Karpas-422 (cell line): ENCODE results near the gene TRIM77. TPM values are rescaled to one million over a fixed set of nuclear protein-coding genes. Genes with fewer than 3 reads are reported as not detected.
"Not testable (repeated sequence)": the region's sequence is repeated elsewhere in the genome, so short reads cannot be mapped to it uniquely, and the experiment has no call there.

Experiments used
- DNase-seq: peaks from one replicate; pipeline ENCODE4 v3.0.0-alpha.2; 2015
- H2AFZ ChIP-seq: fragments of 200-600 bp; sonication (generic); 2 replicates; pipeline ENCODE4 v1.6.1; 2014; ENCODE audit warnings: antibody characterized with exemption, low read length, mixed read lengths
- H3K27ac ChIP-seq: fragments of 200-600 bp; sonication (generic); 2 replicates; pipeline ENCODE4 v1.5.1; 2014; ENCODE audit warnings: mild to moderate bottlenecking, low read length, moderate library complexity
- H3K27me3 ChIP-seq: fragments of 200-600 bp; sonication (generic); 2 replicates; pipeline ENCODE4 v1.6.1; 2014; ENCODE audit warnings: low read length, mixed read lengths
- H3K36me3 ChIP-seq: fragments of 200-600 bp; sonication (generic); 2 replicates; pipeline ENCODE4 v1.6.1; 2014; ENCODE audit warnings: low read length, mixed read lengths; ENCODE audit not compliant: insufficient read depth
- H3K4me1 ChIP-seq: fragments of 200-600 bp; sonication (generic); 2 replicates; pipeline ENCODE4 v1.6.1; 2014; ENCODE audit warnings: mild to moderate bottlenecking, low read length, mixed read lengths
- H3K4me2 ChIP-seq: fragments of 200-600 bp; sonication (generic); 2 replicates; pipeline ENCODE4 v1.6.1; 2014; ENCODE audit warnings: low read length, low read depth, mild to moderate bottlenecking; ENCODE audit not compliant: poor library complexity, severe bottlenecking
- H3K4me3 ChIP-seq: fragments of 200-600 bp; sonication (generic); 2 replicates; pipeline ENCODE4 v1.5.1; 2014; ENCODE audit warnings: mild to moderate bottlenecking, antibody characterized with exemption, low read length, mixed read lengths
- H3K79me2 ChIP-seq: fragments of 200-600 bp; sonication (generic); 2 replicates; pipeline ENCODE4 v1.6.1; 2014; ENCODE audit warnings: mild to moderate bottlenecking, low read length, mixed read lengths
- H3K9ac ChIP-seq: fragments of 200-600 bp; sonication (generic); 2 replicates; pipeline ENCODE4 v1.6.0; 2014; ENCODE audit warnings: low read length
- H3K9me2 ChIP-seq: fragments of 200-600 bp; sonication (generic), shearing (Covaris generic); replicated peaks from 2 replicates; pipeline ENCODE4 v1.6.0; 2014; ENCODE audit warnings: mild to moderate bottlenecking, low read length, moderate library complexity; ENCODE audit not compliant: insufficient read depth
- H3K9me3 ChIP-seq: fragments of 300-700, 200-600 bp; sonication (generic); 2 replicates; pipeline ENCODE4 v1.6.1; 2014; ENCODE audit warnings: low read length, mixed read lengths
- H4K20me1 ChIP-seq: fragments of 200-600 bp; sonication (generic); 2 replicates; pipeline ENCODE4 v1.6.1; 2014; ENCODE audit warnings: mild to moderate bottlenecking, antibody characterized with exemption, low read length, low read depth; ENCODE audit not compliant: insufficient read depth
- total RNA-seq: library from RNA; depleted of rRNA; stranded (reverse); fragments of >200 nt; shearing (Covaris generic); gene quantifications from 2 replicates; pipeline ENCODE4 v1.2.3, GENCODE V29; 2014; ENCODE audit warnings: low replicate concordance

The TRIM77 gene
- total RNA-seq, 1 experiment from 2014 or later: not detected

DNA sequence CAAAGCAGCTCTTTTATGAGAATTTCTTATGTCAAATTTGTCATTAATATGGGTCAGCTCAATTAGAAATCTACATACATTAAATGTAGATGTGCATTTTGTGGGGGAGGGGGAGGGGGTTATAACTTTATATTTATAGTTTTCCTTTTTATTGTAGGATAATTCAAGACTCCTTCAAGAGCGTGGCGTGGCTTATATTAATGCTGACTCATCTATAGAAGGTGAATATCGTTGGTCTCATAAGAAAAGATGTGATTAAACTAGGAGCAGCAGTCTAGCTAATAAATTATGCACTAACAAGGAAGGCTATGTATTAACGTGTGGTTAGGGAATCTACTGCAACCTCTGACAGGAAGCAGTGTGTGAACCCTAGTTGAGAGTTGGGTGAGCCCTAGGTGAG, 34.2 kb upstream of the TRIM77 start:
- not testable (repeated sequence) for H3K4me3 ChIP-seq, H4K20me1 ChIP-seq, H3K9me3 ChIP-seq, H3K9ac ChIP-seq, H2AFZ ChIP-seq, H3K9me2 ChIP-seq, H3K36me3 ChIP-seq, H3K27ac ChIP-seq, DNase-seq, H3K4me2 ChIP-seq, H3K4me1 ChIP-seq, H3K27me3 ChIP-seq, H3K79me2 ChIP-seq

DNA sequence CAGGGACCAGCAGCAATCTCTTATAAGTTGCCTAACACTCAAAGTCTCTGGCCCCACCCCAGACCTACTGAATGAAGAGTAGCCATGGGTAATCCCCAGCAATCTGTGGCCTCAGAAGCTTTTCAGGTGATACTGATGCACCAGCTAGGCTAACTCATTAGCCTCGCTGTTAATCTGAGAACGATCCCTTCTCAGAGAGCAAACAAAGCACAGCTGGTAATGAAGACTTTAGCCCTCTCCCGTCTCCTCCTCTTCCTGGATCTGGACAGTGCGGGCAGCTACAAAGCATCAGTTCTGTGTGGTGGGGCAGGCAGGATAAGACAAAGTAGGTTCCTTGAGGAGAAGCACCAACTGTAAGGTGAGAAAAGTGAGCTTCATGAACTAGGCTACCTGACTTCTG, 3.0 kb upstream of the TRIM77 start:
- H2AFZ ChIP-seq, DNase-seq, H3K9me2 ChIP-seq, H3K36me3 ChIP-seq, H3K79me2 ChIP-seq, H3K9me3 ChIP-seq, H3K4me2 ChIP-seq, H3K9ac ChIP-seq, H3K27me3 ChIP-seq, H3K27ac ChIP-seq, H3K4me1 ChIP-seq, H3K4me3 ChIP-seq, H4K20me1 ChIP-seq: not testable (repeated sequence)

DNA sequence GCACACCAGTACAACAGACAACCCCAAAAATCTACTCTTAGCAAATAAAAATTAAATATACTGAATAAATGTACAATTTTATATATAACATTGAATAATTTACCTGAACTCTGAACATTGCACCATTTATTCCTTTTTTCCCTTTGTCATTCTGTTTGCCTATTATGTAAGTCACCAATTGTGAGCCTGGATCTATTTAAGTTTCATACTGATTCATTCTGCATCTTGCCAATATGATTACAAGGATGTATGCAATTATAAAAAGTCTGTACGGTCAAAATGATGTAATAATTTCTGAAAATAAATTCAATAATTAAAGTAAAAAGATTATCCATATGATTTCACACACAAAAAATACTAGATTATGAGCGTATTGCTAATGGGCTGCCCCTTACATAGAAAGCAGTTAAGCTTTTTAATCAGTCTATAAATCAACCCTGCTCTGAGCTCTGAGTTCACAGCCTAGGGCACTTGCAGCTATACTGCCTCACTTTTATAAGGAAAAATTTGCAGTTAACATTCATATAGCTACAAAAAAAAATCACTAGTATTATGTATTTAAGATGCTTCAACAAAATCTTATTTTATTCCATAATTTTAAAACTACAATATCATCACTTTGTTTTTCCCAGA, 14.9 kb downstream of the TRIM77 start:
- H3K4me1 ChIP-seq, H3K27me3 ChIP-seq: not testable (repeated sequence)

DNA sequence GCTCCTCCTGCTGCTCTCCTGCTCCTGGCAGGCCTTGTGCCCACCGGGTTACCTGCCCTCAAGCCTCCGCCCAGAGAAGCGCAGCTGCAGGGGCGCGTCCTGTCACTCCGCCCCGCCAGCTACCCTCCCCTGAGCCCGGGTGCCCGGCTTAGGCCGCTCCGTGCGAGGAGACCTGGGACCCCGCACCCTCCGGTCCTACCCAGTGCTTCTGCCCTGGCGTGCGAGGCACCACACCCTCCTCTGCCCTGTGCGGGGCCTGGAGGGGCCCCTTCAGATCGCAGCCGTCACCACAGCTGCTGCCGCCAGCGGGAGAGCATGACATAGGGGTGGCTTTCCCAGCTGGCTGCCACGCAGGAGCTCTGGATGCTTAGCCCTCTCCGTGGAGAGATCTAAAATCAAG, 20.1 kb downstream of the TRIM77 start:
- not testable (repeated sequence) for H3K9ac ChIP-seq, H3K4me2 ChIP-seq, H3K36me3 ChIP-seq, H2AFZ ChIP-seq, H3K4me3 ChIP-seq, H3K27ac ChIP-seq, H3K9me2 ChIP-seq, H3K79me2 ChIP-seq, H3K27me3 ChIP-seq, H3K4me1 ChIP-seq, H3K9me3 ChIP-seq, H4K20me1 ChIP-seq, DNase-seq

More for the DNA sequence above, 14.9 kb downstream of the TRIM77 start:
- H3K9me2 ChIP-seq, H3K4me2 ChIP-seq, H3K9me3 ChIP-seq, H2AFZ ChIP-seq, H3K9ac ChIP-seq, H3K27ac ChIP-seq, H4K20me1 ChIP-seq, H3K4me3 ChIP-seq, H3K79me2 ChIP-seq, H3K36me3 ChIP-seq, DNase-seq: not testable (repeated sequence)

DNA sequence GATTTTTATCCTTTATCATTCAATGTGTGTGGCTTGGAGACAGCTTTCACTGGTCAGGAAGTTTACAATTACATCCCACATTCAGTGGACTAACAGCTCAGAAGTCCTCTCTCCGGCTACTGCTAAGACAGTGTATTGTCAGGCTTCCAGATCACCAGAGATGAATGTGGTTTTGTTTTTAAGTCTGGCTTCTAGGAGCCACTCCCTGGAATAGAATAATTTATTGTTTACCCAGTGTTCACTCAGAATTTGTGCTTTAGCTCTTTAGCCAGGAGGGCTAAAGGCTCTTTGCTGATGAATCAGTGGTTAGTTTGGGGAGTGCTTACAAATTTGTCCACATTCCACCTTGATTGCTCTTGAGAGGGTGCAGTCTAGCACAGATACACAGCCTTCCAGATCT, 26.5 kb downstream of the TRIM77 start:
- no peaks in the 10 kb centered on the region for H3K27me3 ChIP-seq
- no peaks in the 10 kb centered on the region for H3K36me3 ChIP-seq
- H2AFZ ChIP-seq: no peak overlapping the region
- H4K20me1 ChIP-seq: no peaks in the 10 kb centered on the region
- DNase-seq: no peak
- H3K9ac ChIP-seq: no peak overlapping the region
- H3K4me2 ChIP-seq: no peak overlapping the region
- H3K9me2 ChIP-seq: no peaks in the 10 kb centered on the region
- no peak overlapping the region for H3K4me3 ChIP-seq
- H3K79me2 ChIP-seq: no peaks in the 10 kb centered on the region
- H3K9me3 ChIP-seq: no peaks in the 10 kb centered on the region
- H3K27ac ChIP-seq: no peak overlapping the region
- no peaks in the 10 kb centered on the region for H3K4me1 ChIP-seq

DNA sequence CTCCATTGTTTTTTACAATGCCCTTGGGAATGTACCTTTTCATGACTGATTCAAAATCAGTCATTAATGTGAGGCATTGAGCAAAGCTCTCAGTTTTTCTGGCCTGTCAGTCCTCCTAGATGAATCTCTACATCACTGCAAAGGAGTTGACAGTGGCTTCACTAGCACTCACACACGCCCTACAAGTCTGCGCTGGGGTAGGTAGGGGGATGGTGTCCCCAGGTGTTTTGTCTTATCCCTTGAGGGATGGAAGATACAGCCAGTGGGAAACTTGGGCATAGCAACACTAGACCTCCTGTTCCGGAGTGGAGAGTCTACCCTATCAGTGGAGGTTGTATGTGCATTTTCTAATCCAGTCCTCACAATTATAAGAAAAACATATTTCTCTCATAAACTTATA, 27.0 kb downstream of the TRIM77 start:
- DNase-seq: no peak
- H3K4me2 ChIP-seq: no peak overlapping the region
- H3K4me3 ChIP-seq: no peak overlapping the region
- H4K20me1 ChIP-seq: no peaks in the 10 kb centered on the region
- H3K9ac ChIP-seq: no peak overlapping the region
- H3K27me3 ChIP-seq: no peaks in the 10 kb centered on the region
- no peaks in the 10 kb centered on the region for H3K79me2 ChIP-seq
- H2AFZ ChIP-seq: no peak overlapping the region
- H3K36me3 ChIP-seq: no peaks in the 10 kb centered on the region
- H3K27ac ChIP-seq: no peak overlapping the region
- no peaks in the 10 kb centered on the region for H3K4me1 ChIP-seq
- H3K9me3 ChIP-seq: no peaks in the 10 kb centered on the region
- no peaks in the 10 kb centered on the region for H3K9me2 ChIP-seq

DNA sequence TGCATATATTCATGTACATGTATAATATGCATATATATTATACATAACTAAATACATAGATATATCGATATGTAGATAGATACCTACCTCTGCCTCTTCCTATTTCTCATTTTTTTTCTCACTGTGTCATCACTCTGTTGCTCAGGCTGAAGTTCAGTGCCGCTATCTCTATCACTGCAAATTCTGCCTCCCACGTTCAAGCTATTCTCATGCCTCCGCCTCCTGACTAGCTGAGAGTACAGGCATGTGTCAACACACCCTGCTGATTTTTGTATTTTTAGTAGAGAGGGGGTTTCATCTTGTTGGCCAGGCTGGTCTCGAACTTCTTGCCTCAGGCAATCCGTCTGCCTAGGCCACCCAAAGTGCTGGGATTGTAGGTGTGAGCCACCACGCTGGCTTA, 31.3 kb downstream of the TRIM77 start:
- H3K27ac ChIP-seq, H4K20me1 ChIP-seq, H3K4me1 ChIP-seq, H3K9me2 ChIP-seq, H2AFZ ChIP-seq, H3K9ac ChIP-seq, H3K27me3 ChIP-seq, H3K79me2 ChIP-seq, H3K4me3 ChIP-seq, DNase-seq, H3K36me3 ChIP-seq, H3K4me2 ChIP-seq, H3K9me3 ChIP-seq: not testable (repeated sequence)

DNA sequence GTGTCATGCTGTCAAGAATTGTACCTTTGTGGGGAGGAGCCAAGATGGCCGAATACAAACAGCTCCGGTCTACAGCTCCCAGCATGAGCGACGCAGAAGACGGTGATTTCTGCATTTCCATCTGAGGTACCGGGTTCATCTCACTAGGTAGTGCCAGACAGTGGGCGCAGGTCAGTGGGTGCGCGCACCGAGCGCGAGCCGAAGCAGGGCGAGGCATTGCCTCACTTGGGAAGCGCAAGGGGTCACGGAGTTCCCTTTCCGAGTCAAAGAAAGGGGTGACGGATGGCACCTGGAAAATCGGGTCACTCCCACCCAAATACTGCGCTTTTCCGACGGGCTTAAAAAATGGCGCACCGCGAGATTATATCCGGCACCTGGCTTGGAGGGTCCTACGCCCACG, 34.1 kb downstream of the TRIM77 start:
- H3K4me1 ChIP-seq, H3K27ac ChIP-seq, H3K9ac ChIP-seq, H3K4me2 ChIP-seq, H3K27me3 ChIP-seq, H3K9me3 ChIP-seq, H3K4me3 ChIP-seq, DNase-seq, H3K79me2 ChIP-seq, H3K9me2 ChIP-seq, H2AFZ ChIP-seq, H3K36me3 ChIP-seq, H4K20me1 ChIP-seq: not testable (repeated sequence)

DNA sequence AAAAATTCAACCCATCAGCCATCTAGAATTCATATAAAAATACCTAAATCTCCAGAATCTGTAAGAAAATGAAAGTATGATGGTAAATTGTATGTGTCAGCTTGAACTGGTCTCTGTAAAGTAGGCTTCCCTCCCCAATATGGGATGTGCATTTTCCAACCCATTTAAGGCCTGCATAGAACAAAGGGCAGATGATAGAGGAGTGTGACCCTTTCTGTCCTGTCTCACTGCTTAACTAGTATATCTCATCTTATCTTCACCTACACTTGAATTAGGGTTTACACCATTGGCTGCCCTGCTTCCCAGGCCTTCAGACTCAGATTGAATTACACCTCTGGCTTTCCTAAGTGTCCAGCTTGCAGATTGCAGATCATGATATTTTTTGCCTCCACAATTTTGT, 40.7 kb downstream of the TRIM77 start:
- H3K4me3 ChIP-seq, H3K4me2 ChIP-seq, H3K9ac ChIP-seq, H3K27ac ChIP-seq, H4K20me1 ChIP-seq, H3K36me3 ChIP-seq, H3K79me2 ChIP-seq, H3K9me2 ChIP-seq, H3K9me3 ChIP-seq, DNase-seq, H3K4me1 ChIP-seq, H2AFZ ChIP-seq, H3K27me3 ChIP-seq: not testable (repeated sequence)
